Cardiac fibroblast (primary cell): ENCODE results near the gene SCRG1.

ENCODE experiments used
- DNase-seq, 2 donors: peaks; one replicate each; pipeline versions ENCODE4 v3.0.0 to v3.0.0-alpha.2; 2010; ENCODE audit warnings: low read depth in 2 of 2
- H3K4me3 ChIP-seq, 2 donors: replicated peaks in 1 of 2; 1 replicate in 1 of 2; 2 replicates in 1 of 2; pipeline ENCODE4 v1.5.1; 2011; ENCODE audit warnings: low read depth in 2 of 2, low read length in 2 of 2, mild to moderate bottlenecking in 2 of 2, moderate library complexity in 1 of 2
- CTCF ChIP-seq: IDR thresholded peaks from one replicate; pipeline ENCODE4 v1.5.1; 2011; ENCODE audit warnings: low read depth, mild to moderate bottlenecking, low read length, inconsistent platforms

Gene SCRG1

GRCh38 chr4:173360587-173361221 is 38.2 kb downstream of the SCRG1 start:
- peak; percentile 24 for TF ChIP-seq CTCF
- H3K4me3 ChIP-seq: no peak overlapping the region
- peak; percentile 37 to 40 for DNase-seq

- DNase-seq: no peak
- TF ChIP-seq CTCF: no peak
- H3K4me3 ChIP-seq: no peak overlapping the region
Observed at GRCh38 chr4:173357939-173358338, 41.0 kb downstream of the SCRG1 start.

GRCh38 chr4:173347467-173347866 is 51.4 kb downstream of the SCRG1 start:
- TF ChIP-seq CTCF: no peak
- H3K4me3 ChIP-seq: no peak overlapping the region
- no peak for DNase-seq

GRCh38 chr4:173346074-173346473 is 52.8 kb downstream of the SCRG1 start:
- TF ChIP-seq CTCF: no peak
- no peak overlapping the region for H3K4me3 ChIP-seq
- DNase-seq: peak; percentile 27 to 38

GRCh38 chr4:173345648-173346047 is 53.3 kb downstream of the SCRG1 start:
- no peak for TF ChIP-seq CTCF
- DNase-seq: no peak
- no peak overlapping the region for H3K4me3 ChIP-seq

- TF ChIP-seq CTCF: no peak
- no peak for DNase-seq
- no peak overlapping the region for H3K4me3 ChIP-seq
Observed at GRCh38 chr4:173343832-173344397, 55.0 kb downstream of the SCRG1 start.

- DNase-seq: no peak
- H3K4me3 ChIP-seq: no peak overlapping the region
- TF ChIP-seq CTCF: no peak
Observed at GRCh38 chr4:173337463-173337862, 61.5 kb downstream of the SCRG1 start.
